ENCODE data around the gene L1TD1.

GRCh38 chr1:62207187-62207586, 12.5 kb downstream of the L1TD1 start:
- TF ChIP-seq CTCF (IDR thresholded peaks at IDR 0.05; ENCODE audit: low read depth, low read length) (no peak), EZH2phosphoT487 (IDR thresholded peaks at IDR 0.05; ENCODE audit: low read depth) (no peak)
